WTC11 (cell line): ENCODE measurements around the gene CABP1. TPM values are rescaled to one million over a fixed set of nuclear protein-coding genes. Genes with fewer than 3 reads are reported as not detected.

Experiments
- ATAC-seq: fragments of 200-7000 bp; cut with Tn5 transposase; 2 replicates; pipeline ENCODE4 v1.10.0; 2021; ENCODE audit warnings: mild to moderate bottlenecking, moderate library complexity
- CTCF ChIA-PET: fragments of 300-600 bp; sonication (Branson Sonifier 250); formaldehyde crosslinking; loops from one replicate; lab custom pipeline; 2021; ENCODE audit warnings: antibody characterized with exemption; lab: Charles Lee
- POLR2A ChIA-PET: fragments of 350-600 bp; sonication (Branson Sonifier 250); formaldehyde crosslinking; loops from one replicate; lab custom pipeline; 2021; ENCODE audit warnings: antibody characterized with exemption; lab: Charles Lee
- DNase-seq: peaks from one replicate; pipeline ENCODE4 v3.0.0; 2021; ENCODE audit warnings: low spot score
- H3K27ac Mint-ChIP-seq: 2 replicates; pipeline ENCODE4 v1.8.0; 2021; ENCODE audit warnings: mixed read lengths
- H3K27me3 Mint-ChIP-seq: 2 replicates; pipeline ENCODE4 v1.8.0; 2021; ENCODE audit warnings: low read depth, mild to moderate bottlenecking, moderate library complexity, mixed read lengths
- H3K36me3 Mint-ChIP-seq: 2 replicates; pipeline ENCODE4 v1.8.0; 2021; ENCODE audit warnings: mixed read lengths
- H3K4me1 Mint-ChIP-seq: 2 replicates; pipeline ENCODE4 v1.8.0; 2022; ENCODE audit warnings: mixed read lengths
- H3K4me3 Mint-ChIP-seq: 2 replicates; pipeline ENCODE4 v1.8.0; 2021; ENCODE audit warnings: mild to moderate bottlenecking, moderate library complexity, mixed read lengths
- H3K9me3 Mint-ChIP-seq: 2 replicates; pipeline ENCODE4 v1.8.0; 2021; ENCODE audit warnings: mixed read lengths
- ATF1 ChIP-seq: sonication (generic); formaldehyde crosslinking; IDR thresholded peaks from 2 replicates; pipeline ENCODE4 v1.8.1; 2023; ENCODE audit warnings: mild to moderate bottlenecking, moderate library complexity, missing genetic modification reagents
- ATF2 ChIP-seq: sonication (generic); formaldehyde crosslinking; IDR thresholded peaks from 2 replicates; pipeline ENCODE4 v1.8.1; 2022; ENCODE audit warnings: low read depth, missing genetic modification reagents, borderline replicate concordance
- ATF6 ChIP-seq: sonication (generic); formaldehyde crosslinking; IDR thresholded peaks from 2 replicates; pipeline ENCODE4 v1.8.1; 2023; ENCODE audit warnings: mild to moderate bottlenecking, missing genetic modification reagents
- GRHL2 ChIP-seq: fragments of 250-450 bp; sonication (Bioruptor Pico); IDR thresholded peaks from 2 replicates; pipeline ENCODE4 v1.8.0; 2022; ENCODE audit warnings: mild to moderate bottlenecking, moderate library complexity; ENCODE audit not compliant: insufficient replicate concordance, severe bottlenecking
- JUN ChIP-seq: sonication (generic); formaldehyde crosslinking; IDR thresholded peaks from 2 replicates; pipeline ENCODE4 v1.8.0; 2023; ENCODE audit warnings: mild to moderate bottlenecking, missing genetic modification reagents
- NR1H2 ChIP-seq: sonication (generic); formaldehyde crosslinking; IDR thresholded peaks from 2 replicates; pipeline ENCODE4 v1.9.0; 2021; ENCODE audit warnings: mild to moderate bottlenecking, moderate library complexity, missing genetic modification reagents
- OVOL2 ChIP-seq: fragments of 250-450 bp; sonication (Bioruptor Pico); IDR thresholded peaks from 2 replicates; pipeline ENCODE4 v1.9.0; 2021; ENCODE audit warnings: mild to moderate bottlenecking, borderline replicate concordance
- PRRX2 ChIP-seq: fragments of 250-450 bp; sonication (Bioruptor Pico); IDR thresholded peaks from 2 replicates; pipeline ENCODE4 v1.8.0; 2021; ENCODE audit warnings: mild to moderate bottlenecking
- SOX15 ChIP-seq: fragments of 250-450 bp; sonication (Bioruptor Pico); IDR thresholded peaks from 2 replicates; pipeline ENCODE4 v1.9.0; 2021; ENCODE audit warnings: mild to moderate bottlenecking
- TEAD4 ChIP-seq: sonication (generic); formaldehyde crosslinking; IDR thresholded peaks from 2 replicates; pipeline ENCODE4 v1.8.0; 2022; ENCODE audit warnings: mild to moderate bottlenecking, missing genetic modification reagents
- ZMAT4 ChIP-seq: fragments of 250-450 bp; sonication (Bioruptor Pico); IDR thresholded peaks from 2 replicates; pipeline ENCODE4 v1.9.0; 2021; ENCODE audit warnings: mild to moderate bottlenecking
- ZNF121 ChIP-seq: sonication (generic); formaldehyde crosslinking; IDR thresholded peaks from 2 replicates; pipeline ENCODE4 v1.8.0; 2023; ENCODE audit warnings: missing genetic modification reagents
- ZNF396 ChIP-seq: fragments of 250-450 bp; sonication (Bioruptor Pico); IDR thresholded peaks from 2 replicates; pipeline ENCODE4 v1.8.0; 2021; ENCODE audit warnings: mild to moderate bottlenecking, moderate library complexity, borderline replicate concordance
- ZNF512 ChIP-seq: sonication (generic); formaldehyde crosslinking; IDR thresholded peaks from 2 replicates; pipeline ENCODE4 v1.8.1; 2022; ENCODE audit warnings: missing genetic modification reagents, borderline replicate concordance
- total RNA-seq: library from RNA; stranded (reverse); gene quantifications from 3 replicates; pipeline ENCODE4 v1.2.3, GENCODE V29; 2021
- TF ChIP-seq, protein P1 (sequence below): fragments of 250-450 bp; sonication (Bioruptor Pico); IDR thresholded peaks from 2 replicates; pipeline ENCODE4 v1.9.0; 2021; ENCODE audit warnings: moderate library complexity, mild to moderate bottlenecking, inconsistent platforms, borderline replicate concordance
- TF ChIP-seq, protein P2 (sequence below): sonication (generic); formaldehyde crosslinking; IDR thresholded peaks from 2 replicates; pipeline ENCODE4 v1.8.1; 2023; ENCODE audit warnings: mild to moderate bottlenecking, missing genetic modification reagents, moderate library complexity
- TF ChIP-seq, protein P3 (sequence below): fragments of 250-450 bp; sonication (Bioruptor Pico); IDR thresholded peaks from 2 replicates; pipeline ENCODE4 v1.9.0; 2021; ENCODE audit warnings: mild to moderate bottlenecking, borderline replicate concordance

The CABP1 gene
- total RNA-seq, 1 experiment from 2014 or later: 14.1 TPM

DNA sequence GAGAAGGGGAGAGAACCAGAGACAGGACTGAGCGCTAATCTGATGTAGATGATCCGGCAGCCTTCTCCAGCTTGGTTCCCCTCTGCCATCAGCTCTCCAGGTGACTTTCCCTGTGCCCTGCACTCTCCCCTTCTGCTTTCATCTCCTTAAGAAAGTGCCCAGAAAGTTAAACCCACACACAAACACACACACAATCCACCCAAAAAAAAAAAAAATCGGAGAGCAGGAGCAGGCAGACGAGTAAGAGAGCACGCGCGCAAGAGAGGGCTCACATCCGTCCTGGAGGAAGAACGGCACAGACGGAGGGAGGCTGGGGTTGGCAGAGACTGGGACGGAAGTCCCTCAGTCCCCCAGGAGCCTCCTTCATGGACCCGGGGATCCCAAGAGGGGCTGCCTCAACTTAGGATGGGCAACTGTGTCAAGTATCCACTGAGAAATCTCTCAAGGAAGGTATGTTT lies 9.8 kb downstream of the CABP1 start (continued):
- TF ChIP-seq, protein P1, sequence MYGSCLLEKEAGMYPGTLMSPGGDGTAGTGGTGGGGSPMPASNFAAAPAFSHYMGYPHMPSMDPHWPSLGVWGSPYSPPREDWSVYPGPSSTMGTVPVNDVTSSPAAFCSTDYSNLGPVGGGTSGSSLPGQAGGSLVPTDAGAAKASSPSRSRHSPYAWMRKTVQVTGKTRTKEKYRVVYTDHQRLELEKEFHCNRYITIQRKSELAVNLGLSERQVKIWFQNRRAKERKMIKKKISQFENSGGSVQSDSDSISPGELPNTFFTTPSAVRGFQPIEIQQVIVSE (CRISPR knock-in tag): no peak
- TF ChIP-seq TEAD4: no peak

- H3K27ac Mint-ChIP-seq: peak overlapping the region; percentile 3; the same call in 1 of the 2 replicates
- DNase-seq (no peak), ATAC-seq (no peak)
- ChIA-PET CTCF (interaction anchor here (1.1 to 1.7 kb wide), 3 partner anchors 11 to 58 kb away, joined by 4 to 8 read pairs (median 6); partner anchors contain the start of genes CABP1 and UNC119B), POLR2A (interaction anchor here (0.6 to 0.7 kb wide), 2 partner anchors 70 to 746 kb away, joined by 3 to 4 read pairs; partner anchors contain the start of gene POP5)
- no peaks in the 10 kb centered on the region for H3K9me3 Mint-ChIP-seq
- no peaks in the 10 kb centered on the region for H3K36me3 Mint-ChIP-seq
- H3K4me1 Mint-ChIP-seq: peaks cover 43% of the 10 kb centered on the region
- H3K4me3 Mint-ChIP-seq: no peak overlapping the region
- no peak for TF ChIP-seq TEAD4
- TF ChIP-seq, protein P2, sequence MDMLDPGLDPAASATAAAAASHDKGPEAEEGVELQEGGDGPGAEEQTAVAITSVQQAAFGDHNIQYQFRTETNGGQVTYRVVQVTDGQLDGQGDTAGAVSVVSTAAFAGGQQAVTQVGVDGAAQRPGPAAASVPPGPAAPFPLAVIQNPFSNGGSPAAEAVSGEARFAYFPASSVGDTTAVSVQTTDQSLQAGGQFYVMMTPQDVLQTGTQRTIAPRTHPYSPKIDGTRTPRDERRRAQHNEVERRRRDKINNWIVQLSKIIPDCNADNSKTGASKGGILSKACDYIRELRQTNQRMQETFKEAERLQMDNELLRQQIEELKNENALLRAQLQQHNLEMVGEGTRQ (CRISPR knock-in tag): peak; percentile 61
- no peak for TF ChIP-seq GRHL2 (CRISPR knock-in tag)
- no peak for TF ChIP-seq ZNF396 (CRISPR knock-in tag)
- no peaks in the 10 kb centered on the region; the same call in 1 of the 2 replicates for H3K27me3 Mint-ChIP-seq
These were observed 11.4 kb downstream of the CABP1 start for GRCh38 chr12:120651821-120652220.

GRCh38 chr12:120652656-120653435 lies 12.4 kb downstream of the CABP1 start:
- Mint-ChIP-seq H3K4me1 (peaks cover 43% of the 10 kb centered on the region), H3K36me3 (no peaks in the 10 kb centered on the region), H3K27ac (0 out of 2 replicates have a peak overlapping the region, but pooled peaks have one; percentile 50), H3K9me3 (no peaks in the 10 kb centered on the region), H3K27me3 (no peaks in the 10 kb centered on the region; the same call in 1 of the 2 replicates), H3K4me3 (no peak overlapping the region)
- ATAC-seq (no peak), DNase-seq (no peak)
- TF ChIP-seq ATF1: no peak
- no peak for TF ChIP-seq JUN (CRISPR knock-in tag)
- no peak for TF ChIP-seq NR1H2 (CRISPR knock-in tag)
- TF ChIP-seq SOX15 (CRISPR knock-in tag): no peak
- TF ChIP-seq ZMAT4 (CRISPR knock-in tag): no peak
- no peak for TF ChIP-seq OVOL2 (CRISPR knock-in tag)
- TF ChIP-seq ZNF512: no peak
- TF ChIP-seq, protein P3, sequence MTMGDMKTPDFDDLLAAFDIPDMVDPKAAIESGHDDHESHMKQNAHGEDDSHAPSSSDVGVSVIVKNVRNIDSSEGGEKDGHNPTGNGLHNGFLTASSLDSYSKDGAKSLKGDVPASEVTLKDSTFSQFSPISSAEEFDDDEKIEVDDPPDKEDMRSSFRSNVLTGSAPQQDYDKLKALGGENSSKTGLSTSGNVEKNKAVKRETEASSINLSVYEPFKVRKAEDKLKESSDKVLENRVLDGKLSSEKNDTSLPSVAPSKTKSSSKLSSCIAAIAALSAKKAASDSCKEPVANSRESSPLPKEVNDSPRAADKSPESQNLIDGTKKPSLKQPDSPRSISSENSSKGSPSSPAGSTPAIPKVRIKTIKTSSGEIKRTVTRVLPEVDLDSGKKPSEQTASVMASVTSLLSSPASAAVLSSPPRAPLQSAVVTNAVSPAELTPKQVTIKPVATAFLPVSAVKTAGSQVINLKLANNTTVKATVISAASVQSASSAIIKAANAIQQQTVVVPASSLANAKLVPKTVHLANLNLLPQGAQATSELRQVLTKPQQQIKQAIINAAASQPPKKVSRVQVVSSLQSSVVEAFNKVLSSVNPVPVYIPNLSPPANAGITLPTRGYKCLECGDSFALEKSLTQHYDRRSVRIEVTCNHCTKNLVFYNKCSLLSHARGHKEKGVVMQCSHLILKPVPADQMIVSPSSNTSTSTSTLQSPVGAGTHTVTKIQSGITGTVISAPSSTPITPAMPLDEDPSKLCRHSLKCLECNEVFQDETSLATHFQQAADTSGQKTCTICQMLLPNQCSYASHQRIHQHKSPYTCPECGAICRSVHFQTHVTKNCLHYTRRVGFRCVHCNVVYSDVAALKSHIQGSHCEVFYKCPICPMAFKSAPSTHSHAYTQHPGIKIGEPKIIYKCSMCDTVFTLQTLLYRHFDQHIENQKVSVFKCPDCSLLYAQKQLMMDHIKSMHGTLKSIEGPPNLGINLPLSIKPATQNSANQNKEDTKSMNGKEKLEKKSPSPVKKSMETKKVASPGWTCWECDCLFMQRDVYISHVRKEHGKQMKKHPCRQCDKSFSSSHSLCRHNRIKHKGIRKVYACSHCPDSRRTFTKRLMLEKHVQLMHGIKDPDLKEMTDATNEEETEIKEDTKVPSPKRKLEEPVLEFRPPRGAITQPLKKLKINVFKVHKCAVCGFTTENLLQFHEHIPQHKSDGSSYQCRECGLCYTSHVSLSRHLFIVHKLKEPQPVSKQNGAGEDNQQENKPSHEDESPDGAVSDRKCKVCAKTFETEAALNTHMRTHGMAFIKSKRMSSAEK (CRISPR knock-in tag): no peak
- no peak for TF ChIP-seq PRRX2 (CRISPR knock-in tag)
- no peak for TF ChIP-seq ZNF121 (CRISPR knock-in tag)
- TF ChIP-seq ATF6 (CRISPR knock-in tag): no peak
- TF ChIP-seq ATF2 (CRISPR knock-in tag): no peak
- ChIA-PET CTCF (interaction anchor here (1.1 to 1.7 kb wide), 3 partner anchors 12 to 57 kb away, joined by 4 to 8 read pairs (median 6); partner anchors contain the start of genes CABP1 and UNC119B), POLR2A (interaction anchor here (0.6 kb wide), 1 partner anchor 745 kb away, joined by 4 read pairs; no protein-coding TSS in a partner anchor)
